Measurements from ENCODE around the gene FTH1.
"Not testable (repeated sequence)": the region's sequence is repeated elsewhere in the genome, so short reads cannot be mapped to it uniquely, and the experiment has no call there.

Gene FTH1

GRCh38 chr11:62010935-62011528, 43.6 kb upstream of the FTH1 start:
- H3F3A ChIP-seq (ENCODE audit: low read depth): no peaks in the 10 kb centered on the region
- H3K9me2 ChIP-seq (replicated peaks; ENCODE audit: low read depth, low read length): no peaks in the 10 kb centered on the region
- TF ChIP-seq EZH2phosphoT487 (IDR thresholded peaks at IDR 0.05; ENCODE audit: borderline replicate concordance) (no peak), CTCF (conservative IDR thresholded peaks at IDR 0.05; ENCODE audit: low read length) (no peak)
- H2AFZ ChIP-seq (ENCODE audit: low read length): no peak overlapping the region
- no peaks in the 10 kb centered on the region for H3K79me2 ChIP-seq (ENCODE audit: insufficient read depth, low read length)
- no peak overlapping the region for H3K9ac ChIP-seq (ENCODE audit: low read depth, low read length, poor library complexity, severe bottlenecking)
- no peaks in the 10 kb centered on the region for H4K20me1 ChIP-seq (ENCODE audit: insufficient read depth, low read length, poor library complexity, severe bottlenecking)
- no peak overlapping the region for H3K4me3 ChIP-seq (ENCODE audit: low read length, poor library complexity, severe bottlenecking)
- no peak overlapping the region for H3K4me2 ChIP-seq (ENCODE audit: low read depth, low read length, poor library complexity, severe bottlenecking)
- no peaks in the 10 kb centered on the region for H3K36me3 ChIP-seq (ENCODE audit: insufficient read depth, low read length)
- H3K4me1 ChIP-seq (ENCODE audit: insufficient read depth, low read length, poor library complexity, severe bottlenecking): no peaks in the 10 kb centered on the region
- H3K27me3 ChIP-seq (ENCODE audit: insufficient read depth, low read length, poor library complexity, severe bottlenecking): no peaks in the 10 kb centered on the region
- H3K9me3 ChIP-seq (ENCODE audit: insufficient read depth, low read depth, low read length): no peaks in the 10 kb centered on the region

- Histone ChIP-seq H4K20me1 (ENCODE audit: insufficient read depth, low read length, poor library complexity, severe bottlenecking) (no peaks in the 10 kb centered on the region), H3K36me3 (ENCODE audit: insufficient read depth, low read length) (no peaks in the 10 kb centered on the region), H3K4me3 (ENCODE audit: low read length, poor library complexity, severe bottlenecking) (no peak overlapping the region), H3K79me2 (ENCODE audit: insufficient read depth, low read length) (no peaks in the 10 kb centered on the region), H3K4me2 (ENCODE audit: low read depth, low read length, poor library complexity, severe bottlenecking) (no peak overlapping the region), H3K9me3 (ENCODE audit: insufficient read depth, low read depth, low read length) (no peaks in the 10 kb centered on the region), H3K27me3 (ENCODE audit: insufficient read depth, low read length, poor library complexity, severe bottlenecking) (no peaks in the 10 kb centered on the region), H2AFZ (ENCODE audit: low read length) (no peak overlapping the region), H3K9ac (ENCODE audit: low read depth, low read length, poor library complexity, severe bottlenecking) (no peak overlapping the region), H3F3A (ENCODE audit: low read depth) (no peaks in the 10 kb centered on the region), H3K9me2 (replicated peaks; ENCODE audit: low read depth, low read length) (no peaks in the 10 kb centered on the region), H3K4me1 (ENCODE audit: insufficient read depth, low read length, poor library complexity, severe bottlenecking) (no peaks in the 10 kb centered on the region)
- TF ChIP-seq EZH2phosphoT487 (IDR thresholded peaks at IDR 0.05; ENCODE audit: borderline replicate concordance) (no peak), CTCF (conservative IDR thresholded peaks at IDR 0.05; ENCODE audit: low read length) (no peak)
Measured at GRCh38 chr11:62008193-62008592, 40.8 kb upstream of the FTH1 start.

GRCh38 chr11:62004473-62004872, 37.0 kb upstream of the FTH1 start:
- Histone ChIP-seq H3K9ac (ENCODE audit: low read depth, low read length, poor library complexity, severe bottlenecking) (no peak overlapping the region), H3K9me3 (ENCODE audit: insufficient read depth, low read depth, low read length) (no peaks in the 10 kb centered on the region)

GRCh38 chr11:62002283-62002682, 34.8 kb upstream of the FTH1 start:
- not testable (repeated sequence) for H3K4me2 ChIP-seq (ENCODE audit: low read depth, low read length, poor library complexity, severe bottlenecking); H3K4me1 ChIP-seq (ENCODE audit: insufficient read depth, low read length, poor library complexity, severe bottlenecking); H3K9ac ChIP-seq (ENCODE audit: low read depth, low read length, poor library complexity, severe bottlenecking)

More at GRCh38 chr11:62004473-62004872, 37.0 kb upstream of the FTH1 start:
- H3K27me3 ChIP-seq (ENCODE audit: insufficient read depth, low read length, poor library complexity, severe bottlenecking): no peaks in the 10 kb centered on the region
- H3K4me2 ChIP-seq (ENCODE audit: low read depth, low read length, poor library complexity, severe bottlenecking): no peak overlapping the region
- TF ChIP-seq CTCF (conservative IDR thresholded peaks at IDR 0.05; ENCODE audit: low read length) (no peak), EZH2phosphoT487 (IDR thresholded peaks at IDR 0.05; ENCODE audit: borderline replicate concordance) (no peak)
- no peaks in the 10 kb centered on the region for H3K36me3 ChIP-seq (ENCODE audit: insufficient read depth, low read length)
- no peaks in the 10 kb centered on the region for H3K79me2 ChIP-seq (ENCODE audit: insufficient read depth, low read length)
- no peaks in the 10 kb centered on the region for H4K20me1 ChIP-seq (ENCODE audit: insufficient read depth, low read length, poor library complexity, severe bottlenecking)
- no peaks in the 10 kb centered on the region for H3K9me2 ChIP-seq (replicated peaks; ENCODE audit: low read depth, low read length)
- H3K4me3 ChIP-seq (ENCODE audit: low read length, poor library complexity, severe bottlenecking): no peak overlapping the region
- H3K4me1 ChIP-seq (ENCODE audit: insufficient read depth, low read length, poor library complexity, severe bottlenecking): no peaks in the 10 kb centered on the region
- no peak overlapping the region for H2AFZ ChIP-seq (ENCODE audit: low read length)
- no peaks in the 10 kb centered on the region for H3F3A ChIP-seq (ENCODE audit: low read depth)

More at GRCh38 chr11:62002283-62002682, 34.8 kb upstream of the FTH1 start:
- H3F3A ChIP-seq (ENCODE audit: low read depth); H3K9me2 ChIP-seq (replicated peaks; ENCODE audit: low read depth, low read length); H3K79me2 ChIP-seq (ENCODE audit: insufficient read depth, low read length); H3K4me3 ChIP-seq (ENCODE audit: low read length, poor library complexity, severe bottlenecking); H3K36me3 ChIP-seq (ENCODE audit: insufficient read depth, low read length); H3K9me3 ChIP-seq (ENCODE audit: insufficient read depth, low read depth, low read length); H4K20me1 ChIP-seq (ENCODE audit: insufficient read depth, low read length, poor library complexity, severe bottlenecking); H3K27me3 ChIP-seq (ENCODE audit: insufficient read depth, low read length, poor library complexity, severe bottlenecking); H2AFZ ChIP-seq (ENCODE audit: low read length): not testable (repeated sequence)

Data from Loucy (cell line).